HG03108 (cell line): Measurements from ENCODE around the gene PCDHGC5.

ENCODE experiments used
- ATAC-seq: cut with Tn5 transposase; IDR thresholded peaks from one replicate; pipeline ENCODE4 v1.9.1; 2021; ENCODE audit warnings: moderate library complexity; ENCODE audit not compliant: unreplicated experiment

PCDHGC5 gene

DNA sequence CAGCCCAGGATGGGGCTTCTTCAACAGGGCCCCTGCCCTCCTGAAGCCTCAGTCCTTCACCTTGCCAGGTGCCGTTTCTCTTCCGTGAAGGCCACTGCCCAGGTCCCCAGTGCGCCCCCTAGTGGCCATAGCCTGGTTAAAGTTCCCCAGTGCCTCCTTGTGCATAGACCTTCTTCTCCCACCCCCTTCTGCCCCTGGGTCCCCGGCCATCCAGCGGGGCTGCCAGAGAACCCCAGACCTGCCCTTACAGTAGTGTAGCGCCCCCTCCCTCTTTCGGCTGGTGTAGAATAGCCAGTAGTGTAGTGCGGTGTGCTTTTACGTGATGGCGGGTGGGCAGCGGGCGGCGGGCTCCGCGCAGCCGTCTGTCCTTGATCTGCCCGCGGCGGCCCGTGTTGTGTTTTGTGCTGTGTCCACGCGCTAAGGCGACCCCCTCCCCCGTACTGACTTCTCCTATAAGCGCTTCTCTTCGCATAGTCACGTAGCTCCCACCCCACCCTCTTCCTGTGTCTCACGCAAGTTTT is 23.6 kb downstream of the PCDHGC5 start:
- ATAC-seq = no peak

DNA sequence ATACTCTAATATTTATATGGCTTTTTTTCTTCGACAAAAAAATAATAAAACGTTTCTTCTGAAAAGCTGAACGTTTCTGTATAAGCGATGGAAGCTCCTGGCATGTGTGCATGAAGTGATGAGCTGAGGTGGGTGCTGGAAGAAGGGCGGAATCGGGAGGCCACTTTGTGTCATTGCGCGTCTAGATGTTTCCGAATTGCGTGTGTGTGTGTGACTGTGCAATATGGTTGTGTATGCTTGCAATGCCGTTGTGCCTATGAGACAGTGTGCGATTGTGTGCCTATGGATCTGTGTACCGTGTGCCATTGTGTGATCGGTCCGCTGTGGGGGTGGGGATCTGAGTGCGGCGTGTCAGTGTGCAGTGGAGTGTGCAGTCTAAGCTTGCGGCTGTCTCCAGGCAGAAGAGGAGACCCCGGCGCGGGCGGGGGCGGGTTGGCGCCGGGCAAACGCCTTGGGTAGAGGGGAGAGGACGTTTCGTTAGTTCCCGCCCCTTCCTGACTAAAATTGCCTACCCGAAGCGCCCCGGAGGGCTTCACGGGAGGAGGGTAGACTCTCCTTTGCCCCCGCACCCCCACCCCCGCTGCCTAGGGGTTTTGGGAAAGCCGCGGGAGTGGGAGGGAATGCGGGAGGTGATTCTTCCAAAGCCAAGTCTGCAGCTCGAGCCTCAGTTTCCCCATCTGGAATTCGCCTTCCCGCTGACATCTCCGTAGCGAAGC is 24.2 kb downstream of the PCDHGC5 start:
- ATAC-seq = no peak

DNA sequence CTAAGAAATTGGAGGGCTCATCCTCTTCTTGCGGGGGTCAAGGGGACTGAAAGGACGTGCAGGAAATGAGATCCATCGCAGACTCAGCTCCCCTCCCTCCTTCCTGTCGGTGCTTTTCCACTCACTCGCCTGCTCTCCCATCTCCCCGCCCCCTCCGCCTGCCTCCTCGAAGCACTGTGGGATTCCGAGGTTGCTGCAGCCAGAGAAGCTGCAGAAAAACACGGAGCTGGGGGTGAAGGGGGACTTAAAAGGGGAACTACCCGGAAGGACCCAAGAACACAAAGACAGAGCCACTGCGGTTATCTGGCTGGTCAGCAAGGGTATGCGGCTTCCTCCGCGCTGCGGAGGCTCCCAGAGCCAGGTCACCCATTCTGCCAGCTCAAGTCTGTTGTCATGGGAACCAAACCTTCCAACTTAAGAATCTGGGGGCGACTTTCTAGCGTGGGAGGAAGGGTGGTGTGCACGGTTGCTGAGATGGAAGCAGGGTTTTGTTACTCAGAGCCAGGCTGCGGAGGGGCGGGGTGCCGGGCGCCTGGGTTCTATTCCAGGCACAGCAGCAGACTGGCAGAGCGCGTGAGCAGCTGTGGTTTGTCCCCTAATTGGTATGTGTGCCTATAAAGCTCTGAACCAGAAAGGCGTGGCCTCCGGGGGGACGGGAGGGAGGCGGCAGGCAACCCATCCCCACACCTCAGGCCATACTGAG is 24.9 kb downstream of the PCDHGC5 start:
- peak; percentile 17 for ATAC-seq

DNA sequence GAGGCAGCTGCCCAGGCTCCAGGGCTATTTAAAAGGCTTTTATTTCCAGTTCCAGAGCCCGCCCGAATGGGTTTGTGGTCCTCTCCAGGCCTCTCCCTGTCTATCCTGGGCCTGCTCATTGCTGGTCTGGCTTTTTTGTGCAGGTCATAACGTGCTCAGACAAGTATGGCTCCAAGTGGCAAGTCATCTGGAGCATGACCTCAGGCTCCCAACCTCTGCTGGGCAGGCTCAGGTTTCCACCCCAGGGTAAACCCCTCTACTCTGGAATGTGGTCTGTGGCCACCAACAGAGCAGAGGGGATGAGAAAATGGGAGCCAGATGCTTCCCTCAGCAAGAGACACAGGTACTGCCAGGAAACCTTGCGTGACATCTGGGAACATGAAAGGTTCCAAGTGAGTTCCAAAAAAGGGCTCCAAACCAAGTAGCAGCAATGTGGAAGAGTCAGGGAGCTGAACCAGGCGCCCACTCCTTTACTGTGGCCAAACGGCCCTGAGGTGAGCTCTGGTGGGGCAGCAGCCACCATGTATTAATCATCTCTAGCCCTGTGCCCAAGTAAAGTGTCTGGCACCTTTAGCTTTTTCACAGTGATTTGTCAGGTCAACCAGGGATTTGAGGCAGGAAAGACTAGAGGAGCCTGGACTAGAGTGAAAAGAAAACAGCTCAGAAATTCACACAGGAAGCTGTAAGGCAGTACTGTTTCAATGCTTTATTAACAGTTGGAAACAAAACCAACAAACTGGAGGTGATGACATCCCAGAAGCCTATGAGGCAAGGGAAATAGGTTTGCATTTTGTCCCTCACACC is 25.7 kb downstream of the PCDHGC5 start:
- no peak for ATAC-seq

DNA sequence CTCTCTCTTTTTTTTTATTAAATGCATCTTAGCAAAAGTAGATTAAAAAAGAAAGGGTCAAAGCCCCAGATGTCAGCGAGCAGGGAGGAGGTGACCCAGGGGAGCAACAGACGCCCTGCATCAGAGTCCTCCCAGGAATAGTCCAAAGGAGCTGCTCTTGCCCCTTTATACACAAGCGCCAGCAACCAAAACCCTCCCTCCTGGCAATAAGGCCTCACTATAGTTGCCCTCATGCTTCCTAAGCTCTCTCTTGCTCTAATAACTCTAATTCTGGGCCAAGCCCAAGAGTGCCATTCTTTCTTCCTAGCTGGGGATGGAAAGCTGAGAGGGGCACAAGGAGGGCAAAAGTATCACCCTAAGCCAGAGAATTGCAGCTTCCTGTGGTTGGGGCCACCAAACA is 26.3 kb downstream of the PCDHGC5 start:
- ATAC-seq = no peak

DNA sequence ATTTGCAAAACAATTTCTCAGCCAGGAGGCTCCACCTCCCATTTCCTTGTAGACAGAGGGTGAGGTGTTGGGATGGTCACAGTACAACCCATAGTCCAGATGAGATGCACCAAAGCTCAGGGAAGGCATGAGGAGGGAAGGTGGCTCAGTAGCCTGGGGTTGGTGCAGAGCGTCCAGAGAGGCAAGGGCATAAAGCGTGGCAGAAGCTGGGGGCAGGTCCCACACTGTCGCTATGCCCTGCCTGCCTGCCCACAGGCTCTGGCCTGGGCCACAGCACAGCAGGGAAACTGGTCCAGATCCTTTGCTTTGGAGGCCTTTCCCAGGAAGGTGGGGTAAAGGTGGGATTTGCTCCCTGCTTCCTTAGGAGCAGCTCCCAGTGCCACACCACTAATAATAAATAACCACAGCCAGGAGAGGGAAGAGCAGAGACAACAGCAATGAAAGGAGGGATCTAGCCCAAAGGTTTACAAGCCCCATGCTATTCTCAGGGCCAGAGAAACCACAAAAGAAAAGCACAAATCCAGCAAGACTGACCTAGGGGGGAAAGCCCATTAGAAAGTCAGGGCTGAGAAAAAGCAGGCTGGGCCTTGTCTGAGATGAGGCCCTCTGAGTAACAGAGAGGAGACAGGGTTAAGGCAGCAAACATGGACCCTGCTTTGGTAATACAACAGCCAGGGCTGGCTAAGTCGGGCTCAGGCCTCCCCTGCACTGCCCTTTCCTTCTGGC is 27.2 kb downstream of the PCDHGC5 start:
- ATAC-seq = no peak

DNA sequence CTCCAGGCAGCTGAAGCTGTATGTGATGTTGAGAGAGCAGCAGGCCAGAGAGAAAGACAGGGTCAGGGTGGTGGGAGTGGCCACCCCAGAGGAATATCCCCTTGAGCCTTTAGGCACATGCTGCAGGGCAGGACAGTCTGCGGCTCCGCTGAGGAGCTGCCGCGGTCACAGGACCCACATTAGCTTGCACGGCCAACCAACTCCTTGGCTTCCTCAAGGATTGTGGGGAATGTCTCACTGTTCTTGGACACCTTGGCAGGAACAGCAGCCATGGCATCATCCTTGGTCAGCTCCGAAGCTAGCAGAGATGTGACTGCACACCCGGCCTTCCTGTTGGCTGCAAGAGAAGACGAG is 27.8 kb downstream of the PCDHGC5 start:
- no peak for ATAC-seq

DNA sequence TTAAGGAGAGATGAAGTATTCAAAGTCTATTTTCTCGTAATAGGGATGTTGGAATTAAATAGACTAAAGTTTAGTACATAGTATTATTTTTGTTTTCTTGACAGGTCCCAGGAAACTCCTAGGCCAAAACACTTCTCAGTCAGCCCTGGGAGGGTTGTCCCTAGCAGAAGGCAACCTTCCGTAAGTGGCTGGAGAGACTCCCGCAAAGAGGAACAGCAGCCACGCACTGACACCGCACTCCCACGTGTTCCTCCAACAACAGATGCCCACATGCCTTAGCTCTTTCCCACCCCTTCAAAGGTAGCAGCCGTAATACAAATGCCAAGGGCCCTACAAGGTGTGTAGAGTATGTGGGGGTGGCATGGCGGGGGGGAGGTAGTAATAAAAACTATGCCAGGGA is 28.4 kb downstream of the PCDHGC5 start:
- no peak for ATAC-seq

DNA sequence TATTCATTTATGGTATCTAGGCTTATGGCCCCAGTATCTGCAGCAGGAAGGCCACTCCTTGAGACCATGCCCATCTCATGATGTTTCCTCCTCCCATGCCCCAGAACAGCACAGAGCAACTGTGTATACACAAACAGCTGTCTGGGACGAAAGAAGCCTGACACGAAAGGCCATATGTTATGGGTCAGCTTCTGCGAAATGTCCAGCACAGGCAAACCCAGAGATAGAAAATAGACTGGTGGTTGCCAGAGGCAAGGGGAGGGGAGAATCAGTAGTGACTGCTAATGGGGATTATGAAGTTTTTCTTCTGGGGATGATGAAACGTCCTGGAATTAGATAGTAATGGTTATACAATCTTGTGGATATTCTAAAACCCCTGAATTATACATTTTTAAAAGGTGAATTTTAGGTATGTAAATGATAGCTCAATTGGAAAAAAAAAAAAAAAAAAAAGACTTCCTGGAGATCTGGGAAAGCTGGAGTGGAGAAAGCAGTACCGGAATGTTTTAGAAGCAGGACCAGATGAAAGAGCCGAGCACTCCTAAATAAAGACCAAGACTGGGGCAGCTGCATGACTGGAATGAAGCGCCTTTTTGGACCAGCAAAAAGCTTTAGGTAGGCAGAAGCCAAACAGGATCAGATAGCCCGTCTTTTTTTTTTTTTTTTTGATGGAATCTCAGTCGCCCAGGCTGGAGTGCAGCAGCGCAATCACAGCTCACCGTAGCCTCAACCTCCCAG is 29.2 kb downstream of the PCDHGC5 start:
- ATAC-seq = no peak

DNA sequence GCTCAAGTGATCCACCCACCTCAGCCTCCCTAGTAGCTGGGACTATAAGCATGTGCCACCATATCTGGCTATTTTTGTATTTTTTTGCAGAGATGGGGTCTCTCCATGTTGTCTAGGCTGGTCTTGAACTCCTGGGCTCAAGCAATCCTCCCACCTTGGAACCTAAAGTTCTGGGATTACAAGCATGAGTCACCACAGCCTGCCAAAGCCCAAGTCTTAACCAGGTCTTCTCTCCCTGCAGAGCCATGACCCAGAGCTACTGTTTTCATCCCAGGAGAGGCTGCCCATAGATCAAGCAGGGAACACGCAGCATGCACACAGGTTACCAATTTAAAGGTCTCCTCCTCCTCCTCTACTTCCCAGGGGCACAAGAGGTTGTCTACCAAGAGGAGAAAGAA is 29.7 kb downstream of the PCDHGC5 start:
- ATAC-seq = no peak

DNA sequence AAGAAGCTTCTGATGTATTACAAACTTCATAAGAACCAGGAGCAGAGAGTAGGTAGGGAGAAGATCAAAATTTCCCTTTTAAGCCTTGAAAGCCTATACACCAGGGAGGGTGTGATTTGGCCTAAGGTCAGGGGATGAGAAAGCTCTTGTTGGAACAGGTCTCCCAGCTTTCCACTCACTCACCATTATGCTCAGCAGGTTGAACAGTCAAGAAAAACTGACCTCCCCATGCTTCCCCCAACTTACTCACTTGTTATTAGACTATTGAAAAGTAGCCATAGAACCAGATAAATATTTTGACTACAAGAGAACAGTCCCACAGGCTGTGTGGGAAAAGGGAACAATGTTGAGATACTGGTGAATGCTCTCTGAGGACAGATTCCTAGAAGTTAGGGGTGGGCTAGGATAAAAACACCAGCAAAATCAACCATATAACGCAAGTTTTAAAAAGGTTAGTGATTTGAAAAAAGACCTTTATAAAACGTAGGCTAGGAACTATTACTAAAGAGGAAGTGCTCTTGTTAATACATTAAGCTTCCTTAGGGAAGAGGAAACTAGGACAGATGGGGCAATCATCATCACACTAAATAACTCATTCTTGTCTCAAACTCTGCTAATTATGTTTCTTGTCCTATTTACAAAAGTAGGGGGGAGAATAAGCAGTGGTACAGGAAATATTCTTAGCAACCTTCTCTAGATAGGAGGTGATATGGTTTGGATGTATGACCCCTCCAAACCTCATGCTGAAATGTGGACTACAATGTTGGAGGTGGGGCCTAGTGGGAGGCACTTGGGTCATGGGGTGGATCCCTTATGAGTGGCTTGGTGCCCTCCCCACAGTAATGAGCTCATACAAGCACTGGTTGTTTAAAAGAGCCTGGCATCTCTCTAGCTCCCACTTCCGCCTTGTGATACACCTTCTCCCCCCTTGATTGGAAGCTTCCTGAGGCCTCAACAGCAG is 31.0 kb downstream of the PCDHGC5 start:
- no peak for ATAC-seq

DNA sequence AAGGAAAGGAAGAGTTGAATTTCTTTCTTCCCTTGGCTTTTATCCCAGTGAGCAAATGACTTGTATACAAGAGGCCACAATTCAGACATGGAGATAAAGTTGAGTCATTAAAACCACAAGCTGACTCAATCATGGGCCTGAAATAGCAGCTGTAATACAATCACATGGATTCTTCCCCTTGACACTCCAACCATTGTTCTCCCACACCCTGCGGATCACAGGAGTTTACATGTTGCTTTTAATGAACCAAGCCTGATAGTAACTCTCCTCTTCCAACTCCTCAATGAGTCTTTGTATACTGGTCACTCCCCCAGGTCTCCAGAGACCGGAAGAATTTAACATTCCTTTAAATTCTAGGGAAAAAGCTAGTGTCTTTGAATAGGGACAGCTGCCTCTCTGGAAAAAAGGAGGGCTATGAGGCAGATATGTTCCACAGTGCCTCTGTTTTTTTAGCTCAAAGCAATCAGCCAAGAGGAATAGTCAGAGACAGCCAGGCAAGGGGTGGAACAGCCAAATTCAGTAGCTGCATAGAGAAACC is 32.4 kb downstream of the PCDHGC5 start:
- no peak for ATAC-seq

DNA sequence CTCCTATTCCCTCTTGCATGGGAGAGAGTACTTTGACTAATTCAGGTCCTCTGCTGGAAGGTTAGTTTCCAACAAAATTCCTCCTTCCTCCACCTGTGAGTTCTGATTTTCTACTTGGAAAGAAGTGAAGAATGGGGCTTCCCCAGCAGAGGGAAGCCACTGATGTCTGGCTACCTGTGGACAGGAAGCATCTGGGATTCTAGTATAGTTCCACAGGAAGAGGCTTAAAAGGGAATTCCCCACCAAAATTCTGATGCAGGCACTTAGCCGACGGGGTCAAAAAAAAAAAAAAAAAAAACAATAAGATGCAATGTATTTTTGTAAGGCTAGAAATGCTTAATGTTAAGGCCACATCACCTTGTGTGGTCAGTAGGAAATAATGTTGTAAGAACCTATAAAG is 33.4 kb downstream of the PCDHGC5 start:
- no peak for ATAC-seq

DNA sequence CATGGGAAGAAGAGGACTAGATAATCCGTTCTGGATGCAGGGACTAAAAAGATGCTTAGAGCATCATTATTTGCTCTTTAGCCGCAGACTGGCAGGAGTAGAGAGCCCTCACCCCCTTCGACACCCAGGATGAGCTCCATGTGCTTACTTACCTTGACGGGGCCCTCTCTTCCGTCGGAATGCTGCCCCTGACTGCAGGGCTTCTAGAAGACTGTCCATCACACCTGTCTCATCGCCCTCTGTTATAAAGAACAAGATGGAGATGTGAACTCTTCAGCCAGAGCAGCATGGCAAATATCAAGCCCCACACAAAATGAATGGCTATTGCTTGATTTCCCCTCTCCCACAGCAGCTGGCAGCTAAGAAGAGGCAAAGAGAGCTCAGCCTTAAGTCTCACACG is 35.1 kb downstream of the PCDHGC5 start:
- no peak for ATAC-seq

DNA sequence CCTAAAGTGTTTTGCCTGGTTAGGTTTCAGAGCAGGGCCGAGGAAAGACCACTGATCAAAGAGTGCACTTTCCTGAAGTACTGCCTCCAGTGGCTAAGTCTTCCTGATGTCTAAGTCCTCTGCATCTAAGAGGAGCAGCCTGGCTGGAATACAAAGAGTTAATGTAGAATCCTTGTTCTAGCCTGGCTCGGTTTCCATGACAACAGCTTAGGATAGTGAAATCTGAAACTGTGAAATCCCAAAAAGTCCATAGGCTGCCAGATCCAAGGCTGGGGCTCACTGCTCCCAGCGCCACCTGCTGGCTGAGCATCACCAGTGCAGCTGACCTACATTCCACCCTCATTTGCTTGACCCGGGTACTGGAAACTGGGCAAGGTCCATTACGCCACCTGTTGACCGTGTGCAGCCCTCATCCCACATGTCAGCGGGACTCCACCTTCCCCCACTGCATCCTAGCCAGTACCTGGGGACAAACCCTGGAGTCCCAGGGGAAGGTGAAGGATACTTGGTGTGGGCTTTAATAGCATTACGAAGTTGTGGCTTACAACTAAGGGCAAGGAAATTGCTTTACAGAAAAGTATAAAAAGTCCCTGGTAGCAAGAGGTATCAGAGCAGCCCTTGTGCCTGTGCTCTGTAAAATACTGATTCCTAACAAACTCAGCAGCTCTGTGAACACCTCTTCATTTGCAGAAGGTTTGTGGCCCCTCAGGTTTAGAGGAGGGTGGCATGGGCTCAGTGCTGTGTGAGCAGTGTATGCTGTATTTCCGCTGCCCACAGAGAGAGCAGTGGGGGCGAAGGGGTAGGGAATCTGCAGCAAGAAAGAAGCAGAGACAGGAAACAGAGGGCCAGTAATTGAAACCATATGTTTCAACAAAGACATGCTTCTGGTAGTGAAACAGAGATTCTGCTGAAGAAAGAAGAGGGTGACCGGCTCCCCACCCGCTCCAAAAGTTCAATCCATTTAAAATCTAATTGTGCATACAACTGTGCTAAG is 36.0 kb downstream of the PCDHGC5 start:
- ATAC-seq = peak; percentile 77

DNA sequence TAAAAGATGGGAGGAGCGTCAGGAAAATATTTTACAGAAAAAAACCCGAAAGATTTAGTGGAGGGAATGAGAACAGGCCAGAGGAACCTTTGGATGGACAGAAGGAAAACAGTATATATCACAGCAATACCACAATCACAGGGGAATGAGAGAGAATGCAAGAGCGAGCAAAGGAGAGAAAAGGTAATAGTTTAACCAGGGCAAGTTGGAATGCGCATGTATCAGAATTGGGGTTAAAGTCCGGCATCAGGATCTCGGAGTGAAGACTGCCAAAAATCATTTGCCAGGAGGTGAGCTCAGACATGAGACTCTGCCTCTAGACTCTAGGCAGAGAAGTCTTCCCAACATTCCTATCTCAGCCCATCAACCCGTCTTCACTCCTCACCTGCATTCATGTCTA is 36.8 kb downstream of the PCDHGC5 start:
- no peak for ATAC-seq

DNA sequence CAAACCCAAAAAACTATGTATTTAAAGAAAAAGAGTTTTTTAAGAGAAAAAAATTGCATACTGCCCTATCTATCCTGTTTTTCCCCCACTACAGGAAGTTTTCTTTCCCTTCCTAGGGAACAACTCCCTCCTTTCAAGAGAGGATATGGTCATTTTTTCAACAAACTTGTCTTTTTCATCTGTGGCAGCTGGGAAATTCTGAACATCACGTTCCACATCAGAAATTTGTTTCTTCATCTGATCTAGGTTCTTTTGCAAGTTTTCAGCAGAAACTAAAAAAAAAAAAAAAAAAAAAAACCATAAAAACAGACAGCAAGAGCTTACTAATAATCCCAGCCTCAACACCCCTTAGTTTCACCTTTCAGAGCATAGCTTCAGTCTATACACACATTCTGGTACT is 38.5 kb downstream of the PCDHGC5 start:
- no peak for ATAC-seq
